ENCODE results near the gene HSF2BP.

DNA sequence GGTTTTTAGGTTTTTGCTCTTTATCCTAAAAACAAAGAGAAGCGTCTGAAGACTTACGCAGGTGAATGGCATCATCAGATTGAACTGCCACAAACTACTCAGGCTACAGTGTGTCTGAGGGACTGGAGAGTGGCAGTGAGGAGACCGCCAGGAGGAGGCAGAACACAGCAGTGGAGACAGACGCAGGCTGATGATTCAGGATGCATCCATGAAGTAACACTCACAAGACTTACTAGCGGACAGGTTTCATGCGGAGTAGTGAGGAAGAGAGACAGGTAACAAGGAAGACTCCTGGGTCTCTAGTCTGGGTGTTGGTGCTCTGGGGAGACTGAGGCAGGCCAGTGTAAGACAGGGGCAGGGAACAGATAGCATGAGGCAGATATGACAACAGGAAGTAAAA, 5.7 kb downstream of the HSF2BP start:
- TF ChIP-seq, protein P1, sequence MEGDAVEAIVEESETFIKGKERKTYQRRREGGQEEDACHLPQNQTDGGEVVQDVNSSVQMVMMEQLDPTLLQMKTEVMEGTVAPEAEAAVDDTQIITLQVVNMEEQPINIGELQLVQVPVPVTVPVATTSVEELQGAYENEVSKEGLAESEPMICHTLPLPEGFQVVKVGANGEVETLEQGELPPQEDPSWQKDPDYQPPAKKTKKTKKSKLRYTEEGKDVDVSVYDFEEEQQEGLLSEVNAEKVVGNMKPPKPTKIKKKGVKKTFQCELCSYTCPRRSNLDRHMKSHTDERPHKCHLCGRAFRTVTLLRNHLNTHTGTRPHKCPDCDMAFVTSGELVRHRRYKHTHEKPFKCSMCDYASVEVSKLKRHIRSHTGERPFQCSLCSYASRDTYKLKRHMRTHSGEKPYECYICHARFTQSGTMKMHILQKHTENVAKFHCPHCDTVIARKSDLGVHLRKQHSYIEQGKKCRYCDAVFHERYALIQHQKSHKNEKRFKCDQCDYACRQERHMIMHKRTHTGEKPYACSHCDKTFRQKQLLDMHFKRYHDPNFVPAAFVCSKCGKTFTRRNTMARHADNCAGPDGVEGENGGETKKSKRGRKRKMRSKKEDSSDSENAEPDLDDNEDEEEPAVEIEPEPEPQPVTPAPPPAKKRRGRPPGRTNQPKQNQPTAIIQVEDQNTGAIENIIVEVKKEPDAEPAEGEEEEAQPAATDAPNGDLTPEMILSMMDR (IDR thresholded peaks at IDR 0.05): no peak
- no peak for TF ChIP-seq POLR2A (IDR thresholded peaks at IDR 0.05)
